Bronchus fibroblast of lung (primary cell): ENCODE results near the gene GCC2. TPM values are rescaled to one million over a fixed set of nuclear protein-coding genes. Genes with fewer than 3 reads are reported as not detected.

ENCODE experiments used
- total RNA-seq: library from RNA; depleted of rRNA; stranded (reverse); fragments of >200 nt; gene quantifications from 2 replicates; pipeline ENCODE4 v1.2.3, GENCODE V29; 2015

The GCC2 gene, protein sequence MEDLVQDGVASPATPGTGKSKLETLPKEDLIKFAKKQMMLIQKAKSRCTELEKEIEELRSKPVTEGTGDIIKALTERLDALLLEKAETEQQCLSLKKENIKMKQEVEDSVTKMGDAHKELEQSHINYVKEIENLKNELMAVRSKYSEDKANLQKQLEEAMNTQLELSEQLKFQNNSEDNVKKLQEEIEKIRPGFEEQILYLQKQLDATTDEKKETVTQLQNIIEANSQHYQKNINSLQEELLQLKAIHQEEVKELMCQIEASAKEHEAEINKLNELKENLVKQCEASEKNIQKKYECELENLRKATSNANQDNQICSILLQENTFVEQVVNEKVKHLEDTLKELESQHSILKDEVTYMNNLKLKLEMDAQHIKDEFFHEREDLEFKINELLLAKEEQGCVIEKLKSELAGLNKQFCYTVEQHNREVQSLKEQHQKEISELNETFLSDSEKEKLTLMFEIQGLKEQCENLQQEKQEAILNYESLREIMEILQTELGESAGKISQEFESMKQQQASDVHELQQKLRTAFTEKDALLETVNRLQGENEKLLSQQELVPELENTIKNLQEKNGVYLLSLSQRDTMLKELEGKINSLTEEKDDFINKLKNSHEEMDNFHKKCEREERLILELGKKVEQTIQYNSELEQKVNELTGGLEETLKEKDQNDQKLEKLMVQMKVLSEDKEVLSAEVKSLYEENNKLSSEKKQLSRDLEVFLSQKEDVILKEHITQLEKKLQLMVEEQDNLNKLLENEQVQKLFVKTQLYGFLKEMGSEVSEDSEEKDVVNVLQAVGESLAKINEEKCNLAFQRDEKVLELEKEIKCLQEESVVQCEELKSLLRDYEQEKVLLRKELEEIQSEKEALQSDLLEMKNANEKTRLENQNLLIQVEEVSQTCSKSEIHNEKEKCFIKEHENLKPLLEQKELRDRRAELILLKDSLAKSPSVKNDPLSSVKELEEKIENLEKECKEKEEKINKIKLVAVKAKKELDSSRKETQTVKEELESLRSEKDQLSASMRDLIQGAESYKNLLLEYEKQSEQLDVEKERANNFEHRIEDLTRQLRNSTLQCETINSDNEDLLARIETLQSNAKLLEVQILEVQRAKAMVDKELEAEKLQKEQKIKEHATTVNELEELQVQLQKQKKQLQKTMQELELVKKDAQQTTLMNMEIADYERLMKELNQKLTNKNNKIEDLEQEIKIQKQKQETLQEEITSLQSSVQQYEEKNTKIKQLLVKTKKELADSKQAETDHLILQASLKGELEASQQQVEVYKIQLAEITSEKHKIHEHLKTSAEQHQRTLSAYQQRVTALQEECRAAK (N-terminal part only)
- 4.0 and 5.4 TPM in 2 replicates for total RNA-seq

DNA sequence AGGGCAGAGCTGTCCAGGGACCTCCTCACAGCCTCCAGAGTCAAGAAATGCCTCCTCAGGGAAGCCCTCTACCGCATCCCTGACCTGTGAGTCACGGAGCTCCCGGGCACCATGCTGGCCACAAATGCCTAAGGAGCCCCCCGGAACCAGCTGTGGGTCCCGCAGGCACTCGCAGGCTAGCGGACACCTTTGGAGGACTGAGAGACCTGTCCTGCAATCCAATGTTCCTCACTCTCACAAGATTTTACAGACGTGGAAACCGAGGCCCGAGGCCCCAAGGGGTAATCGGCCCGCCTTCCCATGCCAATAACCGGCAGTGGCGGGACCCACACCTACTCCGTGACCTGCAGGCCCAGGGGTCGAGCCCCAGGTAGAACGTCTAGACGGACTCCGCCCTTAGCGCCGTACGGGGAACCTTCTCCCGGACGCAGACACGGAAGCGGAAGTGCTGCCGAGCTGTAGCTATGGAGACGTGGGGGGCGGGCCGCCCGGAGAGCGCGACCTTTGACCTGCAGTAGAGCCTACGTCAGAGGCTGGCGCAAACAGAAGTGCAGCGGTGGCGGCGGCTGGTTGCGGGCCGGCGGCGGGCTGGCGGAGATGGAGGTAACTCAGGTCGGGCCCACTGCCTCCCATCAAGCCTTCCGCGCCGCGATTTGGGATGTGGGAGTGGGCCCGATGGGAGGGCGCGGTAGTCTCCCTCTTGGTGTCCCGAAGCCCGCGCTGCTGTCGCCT lies at the start of gene GCC2:
Gene GCC2 (plus strand): TSS at position 529 of the 732 bp plus-strand sequence. CDS start 69 bp downstream, at position 598.

DNA sequence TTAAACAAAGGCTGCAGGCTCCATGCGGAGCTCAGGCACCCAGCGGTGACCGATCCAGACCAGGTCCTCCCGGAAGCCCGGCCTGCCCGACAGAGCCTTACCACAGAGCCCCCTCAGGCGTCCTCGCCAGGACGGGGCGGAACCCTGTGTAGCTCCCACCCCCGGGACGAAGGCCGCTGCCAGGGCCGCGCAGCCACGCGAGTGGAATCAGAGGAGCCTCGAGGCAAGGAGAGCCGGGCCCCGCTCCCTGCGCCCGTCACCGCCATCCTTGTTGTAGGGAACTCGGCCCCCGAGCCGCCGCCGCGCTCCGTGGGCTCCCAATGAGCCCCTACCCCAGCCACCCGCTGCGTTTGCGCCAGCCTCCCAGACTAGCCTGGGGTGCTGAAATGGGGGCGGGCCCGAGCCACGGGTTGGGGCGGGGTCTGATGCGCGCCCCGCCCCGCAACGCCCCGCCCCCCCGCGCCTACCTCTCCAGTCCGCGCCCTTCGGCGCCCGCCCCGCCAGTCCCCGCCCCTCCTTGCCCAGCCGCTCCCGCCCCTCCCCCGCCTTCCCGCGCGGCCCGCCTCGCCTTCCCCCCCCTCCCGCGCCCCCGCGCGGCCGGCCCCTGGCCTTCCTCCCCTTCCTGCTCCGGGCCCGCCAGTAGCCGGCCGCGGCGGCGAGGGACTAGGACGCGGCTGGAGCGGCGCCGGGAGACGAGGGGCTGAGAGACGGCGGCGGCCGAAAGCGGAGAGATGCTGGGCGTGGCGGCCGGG lies 85.0 kb downstream of the GCC2 start, which contains the start of gene LIMS1:
Gene LIMS1 (plus strand): TSS at position 639 of the 752 bp plus-strand sequence. CDS start 93 bp downstream, at position 732.

Other genes with a start within 250 kb of the GCC2 start
- not detected in 2 replicates for gene SULT1C3, start 209.2 kb upstream of the GCC2 start, total RNA-seq
- under 0.01 TPM in 1 of 2 replicates, not detected in the other for gene SULT1C2, start 160.3 kb upstream of the GCC2 start, total RNA-seq
- 0.15 and 0.50 TPM in 2 replicates for gene SULT1C4, start 71.3 kb upstream of the GCC2 start, total RNA-seq
- 39.7 and 52.0 TPM in 2 replicates for gene LIMS1, start 85.3 kb downstream of the GCC2 start, total RNA-seq